ENCODE data around the gene ATG9A.
"Not testable (repeated sequence)": the region's sequence is repeated elsewhere in the genome, so short reads cannot be mapped to it uniquely, and the experiment has no call there.

The ATG9A gene

DNA sequence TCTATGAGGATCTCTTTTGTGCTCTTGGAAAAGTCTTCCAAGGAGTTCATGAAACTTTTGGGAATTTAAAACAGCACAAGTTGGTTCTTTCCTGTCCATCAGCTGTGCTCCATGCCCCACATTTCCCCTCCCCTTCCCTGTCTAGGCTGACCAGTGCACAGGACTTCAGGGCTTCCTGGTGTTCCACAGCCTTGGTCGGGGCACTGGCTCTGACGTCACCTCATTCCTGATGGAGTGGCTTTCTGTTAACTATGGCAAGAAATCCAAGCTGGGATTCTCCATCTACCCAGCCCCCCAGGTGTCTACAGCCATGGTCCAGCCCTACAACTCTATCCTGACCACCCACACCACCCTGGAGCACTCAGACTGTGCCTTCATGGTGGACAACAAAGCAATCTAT is 41.6 kb upstream of the ATG9A start:
- Histone ChIP-seq H3K4me3 (no peak overlapping the region), H3K27me3 (no peaks in the 10 kb centered on the region), H4K20me1 (no peaks in the 10 kb centered on the region; a peak in 2 of 22 replicates), H3K4me2 (no peak overlapping the region), H3K4me1 (peaks cover 0 to 8% (median 0%) of the 10 kb centered on the region in 10 experiments; a peak in 4 of 20 replicates), H3K9ac (no peak overlapping the region), H3K36me3 (no peaks in the 10 kb centered on the region), H3K9me3 (replicated peaks in 1 of 11) (no peaks in the 10 kb centered on the region), H3K27ac (no peak overlapping the region)
- TF ChIP-seq Cebpa-rat (IDR thresholded peaks at IDR 0.05): no peak

DNA sequence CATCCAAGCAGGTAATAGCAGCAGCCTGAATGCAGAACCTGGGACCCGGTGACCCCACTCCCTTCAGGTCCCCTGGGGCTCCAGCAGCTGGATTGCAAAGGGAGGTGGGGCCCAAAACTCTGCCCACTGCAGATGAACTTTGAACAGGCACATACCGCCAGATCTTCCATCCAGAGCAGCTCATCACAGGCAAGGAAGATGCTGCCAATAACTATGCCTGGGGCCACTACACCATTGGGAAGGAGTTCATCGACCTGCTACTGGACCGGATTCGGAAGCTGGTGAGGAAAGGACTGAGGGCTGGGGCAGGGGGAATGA is 40.6 kb upstream of the ATG9A start:
- TF ChIP-seq Cebpa-rat (IDR thresholded peaks at IDR 0.05): no peak
- Histone ChIP-seq H3K4me2 (no peak overlapping the region), H4K20me1 (no peaks in the 10 kb centered on the region; a peak in 2 of 22 replicates), H3K4me3 (no peak overlapping the region), H3K27me3 (no peaks in the 10 kb centered on the region), H3K36me3 (no peaks in the 10 kb centered on the region), H3K9me3 (replicated peaks in 1 of 11) (no peaks in the 10 kb centered on the region), H3K27ac (no peak overlapping the region), H3K4me1 (peaks cover 0 to 8% (median 0%) of the 10 kb centered on the region in 10 experiments; a peak in 4 of 20 replicates), H3K9ac (no peak overlapping the region)

DNA sequence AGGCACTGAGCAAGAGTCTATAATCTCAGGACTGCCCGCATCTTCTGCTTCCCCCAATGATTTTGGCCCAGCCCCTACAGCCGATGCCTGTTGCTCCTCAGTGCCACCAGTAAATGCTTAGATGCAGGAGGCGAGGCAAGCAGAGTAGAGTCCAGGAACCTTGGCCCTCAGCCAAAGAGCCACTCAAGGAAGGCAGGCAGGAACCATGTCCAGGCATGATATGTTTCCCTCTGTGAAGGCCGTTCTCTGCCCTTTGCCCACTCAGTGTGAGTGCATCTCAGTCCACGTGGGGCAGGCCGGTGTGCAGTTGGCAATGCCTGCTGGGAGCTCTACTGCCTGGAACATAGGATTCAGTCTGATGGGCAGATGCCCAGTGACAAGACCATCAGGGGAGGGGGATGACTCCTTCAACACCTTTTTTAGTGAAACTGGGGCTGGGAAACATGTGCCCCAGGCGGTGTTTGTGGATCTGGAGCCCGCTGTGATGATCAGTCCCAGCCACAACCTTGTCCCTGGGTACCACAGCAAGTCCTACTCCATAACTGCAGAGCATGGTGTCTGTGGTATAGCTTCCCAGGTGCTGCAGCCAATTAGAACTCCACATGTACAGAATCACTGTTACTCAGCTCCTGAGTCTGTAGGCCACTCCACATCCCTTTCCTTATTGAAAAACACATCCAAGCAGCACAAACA is 40.1 kb upstream of the ATG9A start:
- no peak overlapping the region for H3K4me3 ChIP-seq
- no peaks in the 10 kb centered on the region for H3K27me3 ChIP-seq
- no peak overlapping the region for H3K27ac ChIP-seq
- no peaks in the 10 kb centered on the region for H3K36me3 ChIP-seq
- H3K9ac ChIP-seq: no peak overlapping the region
- no peak overlapping the region for H3K4me2 ChIP-seq
- H3K9me3 ChIP-seq (replicated peaks in 1 of 11): no peaks in the 10 kb centered on the region
- TF ChIP-seq Cebpa-rat (IDR thresholded peaks at IDR 0.05): no peak
- no peaks in the 10 kb centered on the region; a peak in 2 of 22 replicates for H4K20me1 ChIP-seq
- H3K4me1 ChIP-seq: peaks cover 0 to 8% (median 0%) of the 10 kb centered on the region in 10 experiments; a peak in 4 of 20 replicates

DNA sequence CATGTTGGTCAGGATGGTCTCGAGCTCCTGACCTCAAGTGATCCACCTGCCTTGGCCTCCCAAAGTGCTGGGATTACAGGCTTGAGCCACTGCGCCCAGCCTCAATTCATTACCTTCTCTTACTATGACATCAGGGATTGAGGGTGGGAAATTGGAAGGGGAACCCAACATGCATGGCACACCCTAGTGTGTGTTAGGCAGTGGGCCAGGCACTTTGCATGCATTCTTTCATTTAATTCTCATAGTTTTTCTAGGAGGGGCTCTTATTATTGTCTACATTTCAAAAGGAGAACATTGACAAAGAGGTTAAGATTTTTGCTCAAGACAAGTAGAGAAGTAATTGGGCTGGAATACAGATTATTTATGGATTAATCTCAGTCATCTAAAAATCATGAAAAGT is 38.9 kb upstream of the ATG9A start:
- no peaks in the 10 kb centered on the region for H3K9me3 ChIP-seq (replicated peaks in 1 of 11)
- no peaks in the 10 kb centered on the region; a peak in 1 of 22 replicates for H4K20me1 ChIP-seq
- H3K4me1 ChIP-seq: peaks cover 0 to 8% (median 0%) of the 10 kb centered on the region in 10 experiments; a peak in 4 of 20 replicates
- H3K9ac ChIP-seq: no peak overlapping the region
- no peaks in the 10 kb centered on the region for H3K27me3 ChIP-seq
- no peak overlapping the region for H3K27ac ChIP-seq
- no peak for TF ChIP-seq Cebpa-rat (IDR thresholded peaks at IDR 0.05)
- H3K4me2 ChIP-seq: no peak overlapping the region
- no peak overlapping the region for H3K4me3 ChIP-seq
- no peaks in the 10 kb centered on the region for H3K36me3 ChIP-seq

DNA sequence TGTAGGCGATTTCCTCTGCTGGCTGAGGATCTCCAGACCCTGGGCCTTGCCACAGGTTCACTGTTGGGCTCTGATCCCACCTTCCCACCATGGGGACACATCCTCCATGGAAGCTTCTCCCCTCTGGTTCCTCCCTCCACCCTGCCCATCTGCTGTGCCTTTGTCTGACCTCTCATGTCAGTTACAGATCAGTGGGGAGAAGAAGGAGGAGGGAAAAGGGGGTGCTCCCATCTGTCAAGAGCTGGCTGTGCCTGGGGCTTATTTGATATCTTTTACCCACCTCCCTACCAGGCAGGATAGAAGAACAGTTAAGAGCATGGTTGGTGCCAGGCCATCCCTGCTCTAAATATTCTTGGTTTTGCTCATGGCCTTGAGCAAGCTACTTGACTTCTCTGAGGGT is 37.5 kb upstream of the ATG9A start:
- H3K4me3 ChIP-seq: no peak overlapping the region
- peaks cover 0 to 8% (median 2%) of the 10 kb centered on the region in 10 experiments; a peak in 8 of 20 replicates for H3K4me1 ChIP-seq
- no peaks in the 10 kb centered on the region for H3K9me3 ChIP-seq (replicated peaks in 1 of 11)
- no peaks in the 10 kb centered on the region for H3K36me3 ChIP-seq
- no peak overlapping the region for H3K27ac ChIP-seq
- H3K9ac ChIP-seq: no peak overlapping the region
- no peak for TF ChIP-seq Cebpa-rat (IDR thresholded peaks at IDR 0.05)
- no peaks in the 10 kb centered on the region for H3K27me3 ChIP-seq
- peak overlapping the region in 1 of 11 experiments; percentile 5; a peak in 1 of 22 replicates for H3K4me2 ChIP-seq
- H4K20me1 ChIP-seq: no peaks in the 10 kb centered on the region; a peak in 1 of 22 replicates

DNA sequence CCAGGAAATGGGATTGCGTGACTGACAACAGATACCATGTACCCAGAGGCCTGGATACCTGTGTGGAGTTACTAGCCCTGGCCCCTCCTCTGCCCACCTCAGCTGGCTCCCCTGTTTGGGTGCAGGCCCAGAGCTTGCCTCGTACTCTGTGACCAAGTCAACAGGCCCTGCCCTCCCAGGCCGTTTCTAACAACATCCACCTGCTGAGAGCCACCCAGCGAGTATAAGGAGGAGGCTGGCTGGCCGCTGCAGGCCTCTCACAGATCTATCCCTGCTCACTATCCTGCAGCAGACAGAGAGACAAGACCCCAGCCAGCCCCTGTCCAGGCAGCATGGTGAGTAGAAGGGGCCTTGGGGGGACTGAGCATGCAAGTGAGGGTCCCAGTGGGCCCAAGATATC is 36.8 kb upstream of the ATG9A start:
- H3K27me3 ChIP-seq: no peaks in the 10 kb centered on the region
- H3K9me3 ChIP-seq (replicated peaks in 1 of 11): no peaks in the 10 kb centered on the region
- H4K20me1 ChIP-seq: no peaks in the 10 kb centered on the region; a peak in 1 of 22 replicates
- no peak overlapping the region for H3K9ac ChIP-seq
- no peaks in the 10 kb centered on the region for H3K36me3 ChIP-seq
- H3K4me2 ChIP-seq: 0 out of 22 replicates have a peak overlapping the region, but pooled peaks of 1 of the 11 experiments have one; percentile 5
- peaks cover 2 to 14% (median 9%) of the 10 kb centered on the region in 10 experiments for H3K4me1 ChIP-seq
- no peak overlapping the region for H3K4me3 ChIP-seq
- H3K27ac ChIP-seq: no peak overlapping the region
- no peak for TF ChIP-seq Cebpa-rat (IDR thresholded peaks at IDR 0.05)

DNA sequence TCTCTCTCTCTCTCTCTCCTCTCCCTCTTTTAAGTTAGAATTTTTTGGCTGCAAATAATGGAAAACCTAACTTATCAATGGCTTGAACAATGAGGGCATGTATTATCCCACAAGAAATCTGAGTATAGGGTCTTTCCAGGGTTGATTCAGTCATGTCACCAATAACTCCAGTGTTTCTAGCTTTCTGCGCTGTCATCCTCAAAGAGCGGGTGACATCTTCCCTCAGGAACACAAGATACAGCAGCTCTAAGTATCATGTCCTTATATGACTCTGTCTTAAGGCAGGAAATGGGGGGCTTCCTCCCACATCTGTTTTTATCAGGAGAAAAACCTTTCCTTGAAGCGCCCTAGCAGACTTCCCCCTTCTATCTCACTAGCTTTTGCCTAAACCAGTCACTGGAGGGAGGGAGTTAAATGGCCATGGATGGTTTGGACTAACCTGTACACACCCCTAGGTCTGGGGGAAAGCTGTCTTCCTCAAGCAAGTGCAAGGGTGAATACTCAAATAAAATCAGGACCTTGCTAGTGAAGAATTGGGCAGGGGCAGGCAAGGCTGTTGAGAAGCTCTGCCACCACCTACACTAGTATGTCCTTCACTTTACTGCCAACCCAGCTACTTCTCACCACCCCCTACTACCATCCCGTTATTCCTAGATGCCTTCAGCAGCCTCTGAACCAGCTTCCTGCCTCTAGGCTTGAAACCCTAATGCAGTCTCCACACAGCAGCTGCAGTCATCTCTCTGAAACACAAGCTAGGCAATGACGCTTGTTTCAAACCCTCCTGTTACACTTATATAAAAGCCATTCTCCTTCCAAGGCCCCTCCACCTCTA is 31.8 kb upstream of the ATG9A start:
- H3K27me3 ChIP-seq: no peaks in the 10 kb centered on the region
- no peaks in the 10 kb centered on the region for H3K36me3 ChIP-seq
- no peak for TF ChIP-seq Cebpa-rat (IDR thresholded peaks at IDR 0.05)
- H3K4me1 ChIP-seq: peaks cover 7 to 18% (median 14%) of the 10 kb centered on the region in 10 experiments
- H3K4me3 ChIP-seq: no peak overlapping the region
- peak overlapping the region; percentile 18 to 77 (median 67); a peak in 21 of 22 replicates for H3K4me2 ChIP-seq
- no peak overlapping the region for H3K27ac ChIP-seq
- H4K20me1 ChIP-seq: no peaks in the 10 kb centered on the region
- no peaks in the 10 kb centered on the region for H3K9me3 ChIP-seq (replicated peaks in 1 of 11)
- no peak overlapping the region; a peak in 1 of 22 replicates for H3K9ac ChIP-seq

DNA sequence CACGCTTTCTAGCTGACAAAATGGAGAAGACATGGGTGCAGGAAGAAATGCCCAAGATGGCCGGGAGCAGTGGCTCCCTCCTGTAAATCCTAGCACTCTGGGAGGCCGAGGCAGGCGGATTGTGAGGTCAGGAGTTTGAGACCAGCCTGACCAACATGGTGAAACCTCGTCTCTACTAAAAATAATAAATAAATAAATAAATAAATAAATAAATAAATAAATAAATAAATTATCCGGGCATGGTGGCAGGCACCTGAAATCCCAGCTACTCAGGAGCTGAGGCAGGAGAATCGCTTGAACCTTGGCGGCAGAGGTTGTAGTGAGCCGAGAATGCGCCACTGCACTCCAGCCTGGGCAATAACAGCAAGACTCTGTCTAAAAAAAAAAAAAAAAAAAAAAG is 29.5 kb upstream of the ATG9A start:
- H3K36me3 ChIP-seq; H3K4me3 ChIP-seq; H3K9ac ChIP-seq; H4K20me1 ChIP-seq; H3K4me2 ChIP-seq; H3K9me3 ChIP-seq (replicated peaks in 1 of 11); H3K27me3 ChIP-seq; H3K27ac ChIP-seq: not testable (repeated sequence)
- H3K4me1 ChIP-seq: peaks cover 18 to 37% (median 31%) of the 10 kb centered on the region in 10 experiments

DNA sequence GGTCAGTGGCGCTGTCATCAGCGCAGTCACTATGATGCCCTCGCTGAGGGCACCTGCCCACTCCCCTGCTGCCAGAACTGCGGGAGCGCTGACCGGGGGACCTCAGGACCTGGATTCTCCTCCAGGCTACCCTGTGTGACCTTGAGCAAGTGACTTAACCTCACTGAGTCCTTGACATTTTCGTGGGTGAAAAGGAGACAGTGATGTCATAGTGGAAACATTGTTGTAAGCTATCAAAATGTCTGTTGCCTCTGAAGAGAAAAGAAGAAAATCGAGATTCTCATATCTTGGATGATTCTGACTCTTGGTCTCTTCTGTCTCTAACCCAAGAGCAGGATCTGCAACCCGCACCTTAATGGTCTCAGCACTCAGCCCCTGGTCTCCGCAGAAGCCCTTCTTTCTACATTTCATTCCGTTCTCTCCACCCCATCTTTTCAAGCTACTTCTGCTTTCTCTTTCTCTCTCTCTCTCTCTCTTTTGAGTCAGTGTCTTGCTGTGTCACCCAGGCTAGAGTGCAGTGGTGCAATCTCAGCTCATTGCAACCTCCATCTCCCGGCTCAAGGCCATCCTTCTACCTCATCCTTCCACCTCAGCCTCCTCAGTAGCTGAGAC is 25.3 kb upstream of the ATG9A start:
- H3K4me2 ChIP-seq: peak overlapping the region; percentile 91 to 100 (median 99)
- H3K36me3 ChIP-seq: peaks cover 0 to 17% (median 6%) of the 10 kb centered on the region in 11 experiments; a peak in 8 of 22 replicates
- peaks cover 47 to 62% (median 59%) of the 10 kb centered on the region in 10 experiments for H3K4me1 ChIP-seq
- H3K9me3 ChIP-seq (replicated peaks in 1 of 11): no peaks in the 10 kb centered on the region
- peak overlapping the region; percentile 18 to 88 (median 77); a peak in 21 of 22 replicates for H3K27ac ChIP-seq
- peak overlapping the region; percentile 59 to 78 (median 66) for H3K4me3 ChIP-seq
- TF ChIP-seq Cebpa-rat (IDR thresholded peaks at IDR 0.05): peak in 10 of 11 experiments; percentile 27 to 90 (median 72); a peak in 17 of 22 replicates
- peaks cover 0 to 20% (median 14%) of the 10 kb centered on the region in 11 experiments; a peak in 10 of 22 replicates for H3K27me3 ChIP-seq
- peak overlapping the region; percentile 66 to 81 (median 78) for H3K9ac ChIP-seq
- H4K20me1 ChIP-seq: peaks cover 0 to 24% (median 0%) of the 10 kb centered on the region in 11 experiments; a peak in 3 of 22 replicates
